Endothelial cell of hepatic sinusoid (primary cell): ENCODE data around the gene SPRY2.

Source experiments
- in situ Hi-C: cut with HindIII; loops from 2 replicates; pipeline ENCODE4 v1.10.0; 2017; ENCODE audit warnings: low sequenced_read_pairs

SPRY2 gene

DNA sequence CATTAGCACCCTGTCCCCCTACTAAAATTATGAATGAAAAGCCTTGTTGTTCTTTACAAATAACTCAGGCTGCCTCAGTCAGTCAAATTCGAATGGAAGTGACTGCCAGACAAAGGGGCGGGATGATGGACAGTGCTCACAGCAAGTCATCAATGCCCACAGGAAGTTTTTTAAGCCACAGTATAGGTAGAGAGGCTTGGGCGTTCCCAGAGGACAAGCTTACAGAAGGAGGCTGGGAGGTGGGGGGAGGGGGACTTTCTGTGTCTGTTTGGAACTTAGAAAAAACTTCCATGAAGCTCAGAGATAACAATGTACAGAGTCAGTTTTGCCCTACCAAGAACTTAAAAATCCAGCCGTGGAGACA, 18.5 kb upstream of the SPRY2 start:
- in situ Hi-C loops: loop anchor here (25.0 kb wide), 1 partner anchor 697 kb away; no protein-coding TSS in a partner anchor

DNA sequence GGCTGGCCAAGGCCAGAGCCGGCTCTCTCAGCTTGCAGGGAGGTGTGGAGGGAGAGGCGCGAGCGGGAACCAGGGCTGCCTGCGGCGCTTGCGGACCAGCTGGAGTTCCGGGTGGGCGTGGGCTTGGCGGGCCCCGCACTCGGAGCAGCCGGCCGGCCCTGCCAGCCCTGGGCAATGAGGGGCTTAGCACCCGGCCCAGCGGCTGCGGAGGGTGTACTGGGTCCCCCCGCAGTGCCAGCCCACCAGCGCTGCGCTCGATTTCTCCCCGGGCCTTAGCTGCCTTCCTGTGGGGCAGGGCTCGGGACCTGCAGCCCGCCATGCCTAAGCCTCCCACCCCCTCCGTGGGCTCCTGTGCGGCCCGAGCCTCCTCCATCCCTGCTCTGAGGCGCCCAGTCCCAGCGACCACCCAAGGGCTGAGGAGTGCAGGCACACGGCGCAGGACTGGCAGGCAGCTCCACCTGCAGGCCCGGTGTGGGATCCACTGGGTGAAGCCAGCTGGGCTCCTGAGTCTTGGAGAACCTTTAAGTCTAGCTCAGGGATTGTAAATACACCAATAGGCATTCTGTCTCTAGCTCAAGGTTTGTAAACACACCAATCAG, 14.7 kb upstream of the SPRY2 start:
- in situ Hi-C loops: loop anchor here (25.0 kb wide), 1 partner anchor 693 kb away; no protein-coding TSS in a partner anchor

DNA sequence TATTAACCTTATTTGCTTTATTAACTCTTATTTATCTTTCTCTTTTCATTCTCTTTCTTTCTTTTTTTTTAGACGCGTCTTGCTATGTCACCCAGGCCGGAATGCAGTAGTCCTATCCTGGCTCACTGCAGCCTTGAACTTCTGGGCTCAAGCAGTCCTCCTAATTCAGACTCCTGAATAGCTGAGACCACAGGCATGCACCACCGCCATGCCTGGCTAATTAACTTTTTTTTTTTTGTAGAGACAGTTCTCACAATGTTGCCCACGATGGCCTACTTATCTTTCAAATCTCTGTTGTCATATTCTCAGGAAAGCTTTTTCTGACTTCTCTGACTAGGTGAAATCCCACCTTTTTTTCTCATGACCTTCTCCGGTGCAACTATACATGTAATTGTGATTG, 7.8 kb upstream of the SPRY2 start:
- in situ Hi-C loops: loop anchor here (25.0 kb wide), 1 partner anchor 561 kb away; no protein-coding TSS in a partner anchor

- in situ Hi-C loops: loop anchor here (25.0 kb wide), 1 partner anchor 561 kb away; no protein-coding TSS in a partner anchor
Measured at GRCh38 chr13:80348314-80348713, 7.4 kb upstream of the SPRY2 start.

- in situ Hi-C loops: loop anchor here (25.0 kb wide), 1 partner anchor 559 kb away; no protein-coding TSS in a partner anchor
Measured at GRCh38 chr13:80345771-80346510, 5.0 kb upstream of the SPRY2 start.

DNA sequence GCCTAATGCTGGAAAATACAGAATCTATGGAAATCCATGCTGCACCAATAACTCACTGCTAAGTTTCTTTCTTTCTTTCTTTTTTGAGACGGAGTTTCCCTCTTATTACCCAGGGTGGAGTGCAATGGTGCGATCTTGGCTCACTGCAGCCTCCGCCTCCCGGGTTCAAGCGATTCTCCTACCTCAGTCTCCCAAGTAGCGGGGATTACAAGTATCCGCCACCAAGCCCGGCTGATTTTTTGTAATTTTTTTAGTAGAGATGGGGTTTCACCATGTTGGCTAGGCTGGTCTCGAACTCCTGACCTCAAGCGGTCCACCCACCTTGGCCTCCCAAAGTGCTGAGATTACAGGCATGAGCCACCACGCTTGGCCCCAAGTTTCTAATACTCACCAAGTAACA, 3.1 kb upstream of the SPRY2 start:
- in situ Hi-C loops: loop anchor here (25.0 kb wide), 1 partner anchor 557 kb away; no protein-coding TSS in a partner anchor

- in situ Hi-C loops: loop anchor here (25.0 kb wide), 1 partner anchor 555 kb away; no protein-coding TSS in a partner anchor
Measured at GRCh38 chr13:80342471-80343371, 1.8 kb upstream of the SPRY2 start.

- in situ Hi-C loops: loop anchor here (25.0 kb wide), 1 partner anchor 555 kb away; no protein-coding TSS in a partner anchor
Measured at GRCh38 chr13:80341756-80342370, 937 bp upstream of the SPRY2 start.

DNA sequence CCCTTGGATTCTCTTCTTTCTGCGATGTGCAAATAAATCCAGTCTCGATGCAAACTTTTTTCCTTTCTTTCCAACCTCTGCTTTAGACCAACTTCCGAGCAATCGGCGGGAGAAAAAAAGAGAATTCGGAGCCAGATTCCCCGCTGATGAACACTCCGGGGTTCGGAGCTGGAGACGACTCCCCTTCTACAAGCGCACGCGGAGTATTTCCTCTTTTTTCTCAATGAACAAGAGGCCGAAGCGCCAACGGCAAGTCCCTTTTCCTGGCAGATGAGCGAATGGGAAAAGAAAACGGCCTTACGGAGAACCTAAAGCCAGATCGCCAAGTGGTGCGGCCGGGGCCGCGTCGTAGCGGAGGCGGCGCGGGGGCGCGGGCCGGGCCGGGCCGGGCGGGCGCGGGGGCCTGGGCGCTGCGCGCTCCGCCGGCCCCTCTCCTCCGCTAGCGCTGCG, 250 bp downstream of the SPRY2 start:
- in situ Hi-C loops: loop anchor here (25.0 kb wide), 1 partner anchor 553 kb away; no protein-coding TSS in a partner anchor

- in situ Hi-C loops: loop anchor here (25.0 kb wide), 1 partner anchor 553 kb away; no protein-coding TSS in a partner anchor
Measured at GRCh38 chr13:80339912-80340650, 845 bp downstream of the SPRY2 start.

GRCh38 chr13:80339563-80339911, 1.4 kb downstream of the SPRY2 start:
- in situ Hi-C loops: loop anchor here (25.0 kb wide), 1 partner anchor 552 kb away; no protein-coding TSS in a partner anchor

DNA sequence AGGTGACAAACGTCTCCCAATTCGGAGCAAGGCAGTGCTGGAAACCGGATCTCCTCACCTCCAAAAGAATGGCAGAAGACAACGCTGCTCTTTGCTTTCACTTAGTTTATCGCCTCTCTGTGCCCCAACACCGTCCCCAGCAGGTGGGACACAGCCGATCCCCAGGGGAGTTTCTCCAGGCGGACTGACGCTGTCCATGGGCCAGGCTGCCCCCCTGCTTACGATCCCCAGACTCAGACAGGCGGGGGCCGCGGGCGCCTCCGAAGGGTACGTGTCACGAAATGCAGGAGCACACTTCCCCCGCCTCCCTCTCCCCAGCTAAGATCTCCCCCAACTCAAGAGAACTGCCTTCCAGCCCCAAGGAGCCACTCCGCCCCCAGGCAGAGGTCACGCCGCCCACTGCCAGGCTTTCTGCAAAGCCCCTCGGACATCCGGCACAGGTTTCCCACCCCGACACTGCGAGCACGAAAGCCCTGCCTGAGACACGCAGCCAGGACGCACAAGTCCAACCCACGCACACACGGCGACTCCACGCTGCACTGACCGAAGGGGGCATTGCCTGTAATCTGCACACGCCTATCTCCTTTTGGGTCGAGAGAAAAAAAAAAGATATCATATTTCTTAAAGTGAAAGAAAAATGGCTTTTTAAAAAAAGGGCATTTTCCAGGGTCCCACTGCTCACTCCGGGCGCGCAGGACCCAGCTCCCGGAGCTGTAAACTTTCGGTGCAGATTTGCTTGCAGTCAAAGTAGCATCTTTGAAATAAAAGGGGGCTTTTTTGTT, 2.0 kb downstream of the SPRY2 start:
- in situ Hi-C loops: loop anchor here (25.0 kb wide), 1 partner anchor 552 kb away; no protein-coding TSS in a partner anchor

DNA sequence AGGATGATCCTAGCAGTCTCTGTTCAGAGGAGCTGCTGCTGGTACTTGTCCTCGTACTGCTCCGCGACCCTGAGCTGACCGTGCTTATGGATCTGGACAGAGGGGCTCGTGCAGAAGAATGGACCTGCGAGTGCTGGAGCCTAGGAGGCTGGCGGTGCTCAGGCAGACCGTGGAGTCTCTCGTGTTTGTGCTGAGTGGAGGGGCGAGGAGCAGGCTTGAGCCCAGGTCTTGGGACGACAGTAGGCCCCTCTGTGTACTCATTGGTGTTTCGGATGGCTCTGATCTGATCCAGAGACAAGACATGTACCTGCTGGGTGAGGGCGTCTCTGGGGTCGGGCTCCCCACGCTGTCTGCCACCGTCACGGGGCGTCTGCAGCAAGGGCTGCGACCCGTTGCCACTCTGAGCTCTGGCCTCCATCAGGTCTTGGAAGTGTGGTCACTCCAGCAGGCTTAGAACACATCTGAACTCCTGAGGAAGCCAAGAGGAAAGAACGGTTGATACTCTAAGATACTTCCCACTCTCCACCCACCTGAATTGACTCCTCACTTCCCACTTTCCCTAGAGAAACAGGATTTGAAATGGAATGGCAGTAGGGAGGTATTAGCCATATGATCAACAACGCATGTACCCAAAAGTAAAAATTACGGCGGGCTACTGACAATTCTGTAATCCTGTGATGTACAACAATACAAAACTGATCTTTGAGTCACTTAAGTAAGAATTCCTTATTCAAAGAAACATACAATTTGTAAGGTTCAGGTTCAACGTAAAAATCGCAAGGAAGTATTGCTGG, 3.4 kb downstream of the SPRY2 start:
- in situ Hi-C loops: loop anchor here (25.0 kb wide), 1 partner anchor 550 kb away; no protein-coding TSS in a partner anchor

GRCh38 chr13:80336776-80337287, 4.1 kb downstream of the SPRY2 start:
- in situ Hi-C loops: loop anchor here (25.0 kb wide), 1 partner anchor 550 kb away; no protein-coding TSS in a partner anchor

DNA sequence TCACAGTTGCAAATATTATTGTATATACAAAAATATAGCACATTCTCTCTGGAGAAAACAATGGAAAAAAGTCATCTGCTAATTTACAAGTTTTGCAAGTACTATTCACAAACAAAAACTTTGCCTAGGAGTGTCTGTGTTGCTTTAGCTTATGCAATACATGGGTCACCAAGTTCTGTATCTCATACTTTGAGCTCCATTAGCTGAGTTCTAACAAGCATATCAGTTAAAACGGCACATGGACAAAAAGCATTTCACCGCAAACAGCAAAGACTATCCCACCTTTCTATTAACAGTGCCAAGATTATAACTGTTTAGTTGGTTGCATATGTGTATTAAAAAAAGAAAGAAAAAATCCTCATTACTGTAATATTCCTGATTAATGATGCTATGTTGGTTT, 4.6 kb downstream of the SPRY2 start:
- in situ Hi-C loops: loop anchor here (25.0 kb wide), 1 partner anchor 549 kb away; no protein-coding TSS in a partner anchor

DNA sequence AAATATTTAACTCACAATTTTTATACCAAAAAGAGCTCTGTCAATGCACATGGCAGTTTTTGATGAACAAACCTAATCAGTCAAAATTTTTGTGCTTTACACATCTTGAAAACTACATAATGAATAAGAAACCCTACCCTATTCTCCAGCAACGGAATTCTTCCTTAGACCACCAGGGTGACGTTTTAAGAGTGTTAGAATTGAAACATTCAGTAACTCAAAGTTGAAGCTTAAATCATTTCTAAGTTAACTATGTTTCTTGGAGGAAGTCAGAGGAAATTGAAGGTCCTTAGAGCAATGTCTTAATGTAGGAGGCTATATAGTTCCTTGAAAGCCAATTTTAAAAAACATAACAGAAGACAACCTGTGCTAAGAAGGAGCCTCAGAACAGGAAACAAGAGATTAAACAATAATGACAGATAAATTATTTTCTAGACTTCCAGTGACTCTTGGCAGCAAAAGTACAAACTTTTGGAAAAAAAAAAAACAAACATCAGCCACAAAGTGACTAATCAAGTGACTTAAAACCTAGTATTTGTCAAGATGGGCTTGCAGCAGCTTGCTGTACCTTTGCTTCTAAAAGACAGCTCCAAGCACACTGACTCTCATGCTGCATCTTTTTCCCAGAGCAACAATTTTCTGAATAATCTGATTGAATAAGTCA, 6.2 kb downstream of the SPRY2 start:
- in situ Hi-C loops: loop anchor here (5.0 to 25.0 kb wide), 2 partner anchors 82 to 547 kb away; no protein-coding TSS in a partner anchor

DNA sequence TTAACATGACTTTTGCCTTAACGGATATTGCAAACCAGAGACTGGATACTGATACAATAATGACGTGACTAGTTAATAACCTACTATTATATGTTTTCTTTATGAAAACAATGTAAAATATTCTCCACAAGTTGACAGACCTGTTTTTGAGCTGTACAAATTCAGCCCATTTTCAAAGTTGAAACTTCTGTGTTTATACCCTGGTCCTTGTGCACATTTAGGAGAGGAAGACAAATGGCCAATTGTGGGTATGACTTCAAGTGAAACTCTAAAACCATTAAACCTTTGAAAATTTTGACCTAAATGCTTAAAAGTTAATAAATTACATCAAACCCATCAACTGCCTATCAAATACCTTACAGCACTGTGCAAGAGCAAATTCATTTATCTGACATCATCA, 8.9 kb downstream of the SPRY2 start:
- in situ Hi-C loops: loop anchor here (5.0 to 25.0 kb wide), 2 partner anchors 80 to 545 kb away; no protein-coding TSS in a partner anchor
